Measurements from ENCODE around the gene COL27A1.

Gene COL27A1

DNA sequence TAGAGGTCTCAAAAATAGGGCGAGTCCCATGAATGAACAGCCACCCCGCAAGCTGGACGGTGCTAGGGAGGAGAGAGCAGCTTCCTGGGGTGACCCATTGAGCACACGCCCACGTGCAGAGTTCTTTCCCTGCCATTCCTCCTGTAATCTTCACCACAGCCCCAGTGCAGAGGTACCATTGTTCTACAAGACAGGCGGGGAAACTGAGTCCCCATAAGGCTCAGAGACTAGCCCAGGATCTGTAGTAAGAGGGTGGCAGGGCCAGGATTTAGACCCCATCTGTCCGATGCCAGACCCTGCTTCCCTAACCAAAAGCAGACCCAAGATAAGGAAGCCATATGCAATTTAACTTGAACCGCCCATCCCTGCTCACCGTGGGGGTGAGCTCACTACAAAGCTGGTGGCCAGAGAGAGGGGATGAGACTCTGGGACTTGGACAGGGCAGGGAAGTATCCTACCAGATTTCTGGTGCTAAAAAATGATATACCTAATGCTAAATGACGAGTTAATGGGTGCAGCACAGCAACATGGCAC, 130.9 kb downstream of the COL27A1 start:
- no peak for DNase-seq (ENCODE audit: low read depth in 2 of 2)

GRCh38 chr9:114287001-114287762, 131.8 kb downstream of the COL27A1 start:
- no peak for DNase-seq (ENCODE audit: low read depth in 2 of 2)

- DNase-seq (ENCODE audit: low read depth in 2 of 2) = no peak
Observed at GRCh38 chr9:114287763-114288192, 132.4 kb downstream of the COL27A1 start.

- DNase-seq (ENCODE audit: low read depth in 2 of 2) = no peak
Observed at GRCh38 chr9:114288193-114289091, 133.1 kb downstream of the COL27A1 start.

GRCh38 chr9:114289106-114289505, 133.8 kb downstream of the COL27A1 start:
- no peak for DNase-seq (ENCODE audit: low read depth in 2 of 2)

- no peak for DNase-seq (ENCODE audit: low read depth in 2 of 2)
Observed at GRCh38 chr9:114289571-114290481, 134.5 kb downstream of the COL27A1 start.

DNA sequence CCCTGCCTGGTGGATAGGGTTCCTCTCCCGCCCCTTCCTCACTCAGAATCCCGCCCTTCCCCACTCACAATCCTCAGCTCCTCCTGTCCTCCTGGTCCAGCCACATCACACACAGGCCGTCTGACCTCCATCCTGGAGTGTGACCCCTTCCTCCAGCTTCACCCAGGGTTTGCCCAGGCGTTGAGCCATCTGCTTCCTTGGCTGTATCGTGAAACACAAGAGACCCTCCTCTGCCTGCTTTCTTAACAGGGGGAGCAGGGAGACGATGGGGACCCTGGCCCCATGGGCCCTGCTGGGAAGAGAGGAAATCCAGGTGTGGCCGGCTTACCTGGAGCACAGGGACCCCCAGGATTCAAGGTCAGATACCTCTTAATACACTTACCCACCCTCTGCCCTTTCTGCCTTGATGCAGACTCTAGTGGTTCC, 135.2 kb downstream of the COL27A1 start:
- DNase-seq (ENCODE audit: low read depth in 2 of 2) = no peak

- peak; percentile 44 to 67 for DNase-seq (ENCODE audit: low read depth in 2 of 2)
Observed at GRCh38 chr9:114291064-114291474, 135.7 kb downstream of the COL27A1 start.

DNA sequence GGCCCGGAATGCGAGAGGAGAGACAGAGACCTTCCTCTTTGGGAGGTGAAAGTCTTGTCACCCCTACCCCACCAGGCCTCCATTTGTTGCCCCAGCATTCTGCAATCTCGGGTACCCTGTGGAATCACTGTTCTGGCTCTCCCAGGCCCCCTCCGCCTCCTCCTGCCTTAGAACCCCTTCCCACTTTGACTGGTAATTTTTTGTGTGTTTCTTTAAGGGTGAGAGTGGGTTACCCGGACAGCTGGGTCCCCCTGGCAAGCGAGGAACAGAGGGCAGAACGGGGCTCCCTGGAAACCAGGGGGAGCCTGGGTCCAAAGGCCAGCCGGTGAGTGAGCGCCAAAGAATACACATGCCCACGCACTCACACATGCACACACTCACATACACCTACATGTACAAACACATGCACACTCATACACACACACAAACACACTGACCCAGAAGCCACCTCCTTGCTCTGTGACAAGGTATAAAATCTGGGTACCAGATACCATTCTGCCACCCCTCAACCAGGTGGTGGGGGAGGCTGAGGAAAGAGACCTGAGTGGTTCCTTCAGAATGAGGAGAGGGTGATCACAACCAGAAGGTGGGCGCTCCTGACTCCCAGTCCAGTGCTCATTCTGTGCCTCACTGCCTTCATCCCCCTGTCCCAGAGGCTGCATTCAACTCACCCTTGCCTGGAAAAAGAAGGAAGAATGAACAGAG, 136.7 kb downstream of the COL27A1 start:
- no peak for DNase-seq (ENCODE audit: low read depth in 2 of 2)

- DNase-seq (ENCODE audit: low read depth in 2 of 2) = no peak
Observed at GRCh38 chr9:114294664-114295063, 139.3 kb downstream of the COL27A1 start.

GRCh38 chr9:114296338-114296737, 141.0 kb downstream of the COL27A1 start:
- DNase-seq (ENCODE audit: low read depth in 2 of 2) = no peak

GRCh38 chr9:114299286-114300152, 144.2 kb downstream of the COL27A1 start:
- DNase-seq (ENCODE audit: low read depth in 2 of 2) = no peak

DNA sequence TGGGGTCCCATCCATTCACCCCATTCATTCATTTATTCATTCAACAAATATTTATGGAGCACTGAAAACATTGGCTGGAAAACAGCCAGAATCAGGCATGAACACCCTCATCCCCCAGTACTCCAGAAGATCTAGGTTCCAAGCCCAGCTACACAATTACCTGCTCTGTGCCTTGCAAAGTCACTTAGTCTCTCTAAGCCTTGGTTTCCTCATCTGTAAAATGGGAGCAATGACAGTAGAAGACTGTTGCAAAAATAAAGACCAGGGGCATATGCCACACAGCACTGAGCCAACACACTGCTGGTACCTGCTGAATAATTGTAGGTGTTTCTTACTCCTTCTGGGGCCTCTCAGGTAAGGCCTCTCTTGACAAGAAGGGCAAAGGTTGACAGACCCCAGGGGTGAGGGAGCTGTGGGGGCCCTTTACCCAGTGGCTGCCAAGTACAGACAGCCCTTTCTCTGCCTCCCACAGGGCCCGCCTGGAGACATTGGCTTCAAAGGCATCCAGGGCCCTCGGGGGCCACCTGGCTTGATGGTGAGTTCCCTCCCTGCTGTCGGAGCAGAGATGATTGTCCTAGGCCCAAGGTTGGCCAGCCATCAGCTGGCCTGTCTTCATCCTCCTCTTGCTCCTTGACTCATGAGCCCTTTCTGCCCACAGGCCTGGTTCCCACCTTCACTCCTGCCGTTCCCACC, 145.0 kb downstream of the COL27A1 start:
- DNase-seq (ENCODE audit: low read depth in 2 of 2) = no peak

DNA sequence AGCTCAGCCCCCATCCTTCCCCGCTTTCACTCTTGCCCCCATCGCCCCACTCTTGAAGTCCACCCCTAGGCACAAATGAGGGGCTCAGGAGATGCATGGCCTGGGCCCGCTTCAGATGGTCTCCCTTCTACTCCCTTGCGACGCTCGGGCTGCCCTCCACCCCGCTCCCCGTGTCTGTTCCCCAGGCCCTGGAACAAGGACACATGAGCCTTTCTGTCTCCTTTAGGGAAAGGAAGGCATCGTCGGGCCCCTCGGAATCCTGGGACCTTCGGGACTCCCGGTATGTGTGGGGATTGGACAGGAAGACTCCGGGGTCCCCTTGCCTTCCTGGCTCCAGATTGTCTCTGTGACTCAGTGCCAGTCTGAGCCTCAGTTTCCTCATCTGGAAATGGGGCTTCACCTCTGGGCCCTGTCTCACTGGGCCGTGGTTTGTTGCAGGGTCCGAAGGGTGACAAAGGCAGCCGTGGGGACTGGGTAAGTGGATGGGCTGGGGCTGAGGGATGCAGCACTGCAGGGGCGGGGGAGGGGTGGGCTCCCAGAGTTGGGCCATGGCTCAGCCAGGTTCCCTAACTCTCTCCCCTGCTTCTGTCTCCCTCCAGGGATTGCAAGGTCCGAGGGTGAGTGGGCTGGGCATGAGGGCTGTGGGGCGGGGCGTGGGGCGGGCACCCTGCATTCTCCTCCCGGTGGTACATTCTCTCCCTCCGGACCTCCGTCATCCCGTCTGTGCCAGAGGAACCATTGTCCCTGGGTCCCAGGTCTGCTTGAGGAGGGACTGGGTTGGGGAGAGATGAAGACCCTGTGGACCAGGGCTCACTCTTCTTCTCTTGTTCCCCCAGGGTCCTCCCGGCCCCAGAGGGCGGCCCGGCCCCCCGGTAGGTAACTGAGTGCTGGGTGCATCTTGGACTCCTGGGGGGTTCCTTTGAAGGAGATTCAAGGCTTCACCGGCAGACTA, 145.8 kb downstream of the COL27A1 start:
- DNase-seq (ENCODE audit: low read depth in 2 of 2) = no peak

- DNase-seq (ENCODE audit: low read depth in 2 of 2) = no peak
Observed at GRCh38 chr9:114301798-114302565, 146.6 kb downstream of the COL27A1 start.

GRCh38 chr9:114302727-114303126, 147.4 kb downstream of the COL27A1 start:
- DNase-seq (ENCODE audit: low read depth in 2 of 2) = no peak

DNA sequence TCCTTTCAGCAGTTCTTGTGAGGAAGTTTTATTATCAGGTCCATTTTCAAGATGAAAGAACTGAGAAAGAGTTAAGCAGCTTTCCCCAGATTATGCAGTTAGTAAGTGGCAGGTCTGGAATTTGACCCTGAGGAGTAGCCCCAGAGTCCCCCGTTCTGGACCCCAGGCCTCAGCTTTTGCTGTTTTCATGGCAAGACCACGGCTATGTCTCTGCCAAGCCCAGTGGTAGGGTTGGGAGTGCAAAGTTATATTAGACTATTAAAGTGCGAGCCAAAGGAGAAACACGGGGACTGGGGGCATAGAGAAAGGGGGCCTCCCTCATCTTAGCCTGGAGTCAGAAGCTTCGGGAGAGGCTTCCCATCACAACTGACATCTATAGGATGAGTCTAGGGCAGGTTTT, 148.2 kb downstream of the COL27A1 start:
- DNase-seq (ENCODE audit: low read depth in 2 of 2) = no peak

Measured in stimulated activated CD4-positive, alpha-beta T cell treated with anti-CD3 and anti-CD28 coated beads, Interleukin-12 subunit alpha, Interleukin-12 subunit beta, amount 100 ng/mL, for 24 hours (primary cell).